HepG2 (cell line): Measurements from ENCODE around the gene ARHGEF10L. TPM values are rescaled to one million over a fixed set of nuclear protein-coding genes. Genes with fewer than 3 reads are reported as not detected.

ENCODE experiments used
- FOXC1 ChIP-seq: sonication (generic); formaldehyde crosslinking; IDR thresholded peaks from 2 replicates; pipeline ENCODE4 v1.8.0; 2022; ENCODE audit warnings: mild to moderate bottlenecking, missing genetic modification reagents, borderline replicate concordance
- GPN1 ChIP-seq: sonication (generic); formaldehyde crosslinking; IDR thresholded peaks from 2 replicates; pipeline ENCODE4 v1.5.1; 2020; ENCODE audit warnings: missing genetic modification reagents, borderline replicate concordance
- HMGXB3 ChIP-seq: sonication (generic); formaldehyde crosslinking; IDR thresholded peaks from 2 replicates; pipeline ENCODE4 v1.4.0; 2020; ENCODE audit warnings: missing genetic modification reagents, borderline replicate concordance
- ISL2 ChIP-seq: sonication (generic); formaldehyde crosslinking; IDR thresholded peaks from 2 replicates; pipeline ENCODE4 v1.5.0; 2020; ENCODE audit warnings: missing genetic modification reagents
- KDM1A ChIP-seq: IDR thresholded peaks from 2 replicates; pipeline ENCODE4 v1.6.1; 2016; ENCODE audit warnings: missing compliant biosample characterization
- MNT ChIP-seq: fragments of 450-650 bp; IDR thresholded peaks from 2 replicates; pipeline ENCODE4 v1.6.1; 2016
- PHF5A ChIP-seq: IDR thresholded peaks from one replicate; pipeline ENCODE4 v1.6.1; 2018; ENCODE audit warnings: low read depth, missing genetic modification reagents; ENCODE audit not compliant: unreplicated experiment
- RFX5 ChIP-seq: IDR thresholded peaks from 2 replicates; pipeline ENCODE4 v1.6.1; 2011; ENCODE audit warnings: low read depth, low read length, improper control_type of control experiment
- RFXAP ChIP-seq: sonication (generic); formaldehyde crosslinking; IDR thresholded peaks from 2 replicates; pipeline ENCODE4 v1.4.0; 2020; ENCODE audit warnings: missing genetic modification reagents, borderline replicate concordance
- TP53 ChIP-seq: sonication (generic); formaldehyde crosslinking; conservative IDR thresholded peaks from 2 replicates; pipeline ENCODE4 v1.4.0; 2020; ENCODE audit warnings: missing genetic modification reagents
- ZBTB46 ChIP-seq: sonication (generic); formaldehyde crosslinking; IDR thresholded peaks from 2 replicates; pipeline ENCODE4 v1.4.0; 2020; ENCODE audit warnings: mild to moderate bottlenecking, missing genetic modification reagents, borderline replicate concordance
- ZNF292 ChIP-seq: sonication (generic); formaldehyde crosslinking; IDR thresholded peaks from 2 replicates; pipeline ENCODE4 v1.8.1; 2022; ENCODE audit warnings: mild to moderate bottlenecking, low read depth, missing genetic modification reagents, borderline replicate concordance
- ZNF430 ChIP-seq: sonication (generic); formaldehyde crosslinking; IDR thresholded peaks from 2 replicates; pipeline ENCODE4 v1.9.0; 2021; ENCODE audit warnings: mild to moderate bottlenecking, missing genetic modification reagents
- ZNF546 ChIP-seq: sonication (generic); formaldehyde crosslinking; conservative IDR thresholded peaks from 2 replicates; pipeline ENCODE4 v1.8.1; 2023; ENCODE audit warnings: mild to moderate bottlenecking, missing genetic modification reagents
- polyA plus RNA-seq, 8 experiments: library from polyadenylated mRNA; depleted of rRNA in 3 of 8; stranded (reverse) in 7 of 8; unstranded in 1 of 8; fragments of >200 nt; fragmentation: Illumina TruSeq in 4 of 8; extraction: Trizol in 4 of 8; gene quantifications; 2 replicates each; pipeline versions ENCODE4 v1.2.1 to v1.2.3, GENCODE V29; 2011 to 2016; ENCODE audit warnings: low read depth in 4 of 8, missing spikeins in 1 of 8, mixed read lengths in 1 of 8; ENCODE audit not compliant: insufficient read depth in 1 of 8
- total RNA-seq, 5 experiments: library from RNA; depleted of rRNA; stranded (reverse); fragments of >200 nt; fragmentation: Illumina TruSeq; extraction: Trizol; gene quantifications; 2 replicates each; pipeline ENCODE4 v1.2.3, GENCODE V29; 2016; ENCODE audit warnings: low read depth in 1 of 5
- TF ChIP-seq, protein P1 (sequence below): sonication (generic); formaldehyde crosslinking; IDR thresholded peaks from 2 replicates; pipeline ENCODE4 v1.8.0; 2022; ENCODE audit warnings: mild to moderate bottlenecking, missing genetic modification reagents, borderline replicate concordance
- TF ChIP-seq, protein P2 (sequence below): sonication (generic); formaldehyde crosslinking; IDR thresholded peaks from 2 replicates; pipeline ENCODE4 v1.9.0; 2021; ENCODE audit warnings: missing genetic modification reagents, mild to moderate bottlenecking, borderline replicate concordance

Gene ARHGEF10L
- total and polyA plus RNA-seq, 2 of the 13 experiments (the other 11 are each of a cell fraction or from before 2014, with no cell fraction given) = 46.5 to 78.3 TPM

DNA sequence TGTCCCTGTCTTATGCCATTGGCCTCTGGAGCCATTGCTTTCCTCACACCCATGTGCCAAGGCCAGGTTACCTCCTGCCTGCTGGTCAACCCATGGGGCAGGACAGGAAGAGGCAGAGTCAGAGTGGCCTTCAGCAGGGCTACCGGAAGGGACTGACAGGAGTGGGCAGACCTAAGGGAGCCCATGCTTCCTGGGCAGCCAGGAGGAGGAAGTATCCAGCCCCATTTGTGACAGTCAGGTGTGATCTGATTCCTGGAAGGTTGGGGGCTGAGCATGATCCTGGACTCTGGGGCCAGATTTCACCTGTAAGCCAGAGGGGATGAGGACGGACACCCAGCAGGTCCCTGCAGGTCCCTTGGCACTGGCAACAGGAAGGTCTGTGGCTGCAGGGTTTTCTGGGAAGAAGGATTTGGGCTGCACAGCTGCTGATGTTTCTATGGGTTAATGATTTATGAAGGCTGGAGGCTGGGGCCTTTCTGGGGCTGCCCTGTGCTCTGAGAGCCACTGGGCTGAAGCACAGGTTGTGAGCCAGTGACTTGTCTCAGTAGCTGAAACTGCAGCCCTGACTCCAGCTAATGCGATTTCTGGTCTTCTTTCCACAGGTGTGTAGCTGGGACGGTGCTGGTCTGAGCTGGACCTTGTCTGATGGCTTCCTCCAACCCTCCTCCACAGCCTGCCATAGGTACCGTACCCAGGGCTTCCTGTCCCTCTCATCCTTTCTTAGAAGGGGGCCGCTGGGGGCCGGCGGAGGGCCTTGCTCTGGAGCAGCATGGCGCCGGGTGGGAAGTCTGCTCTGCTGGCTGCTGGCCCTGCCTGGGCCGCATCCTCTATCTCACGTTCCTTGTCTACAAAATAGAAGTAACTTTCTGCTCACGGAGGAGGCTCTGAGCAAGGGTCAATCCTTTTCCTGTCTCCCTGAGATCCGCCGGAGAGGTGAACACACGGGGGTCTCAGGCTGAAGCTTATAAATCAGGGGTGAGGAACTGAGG lies 40.7 kb downstream of the ARHGEF10L start (continued):
- no peak for TF ChIP-seq ZBTB46 (CRISPR knock-in tag)
- TF ChIP-seq ZNF546 (CRISPR knock-in tag) = 0 out of 2 replicates have a peak, but pooled peaks have one; percentile 50
- peak; percentile 64 for TF ChIP-seq RFXAP (CRISPR knock-in tag)
- TF ChIP-seq RFX5 = no peak
- peak; percentile 18; the same call in 1 of the 2 replicates for TF ChIP-seq FOXC1 (CRISPR knock-in tag)
- TF ChIP-seq, protein P1, sequence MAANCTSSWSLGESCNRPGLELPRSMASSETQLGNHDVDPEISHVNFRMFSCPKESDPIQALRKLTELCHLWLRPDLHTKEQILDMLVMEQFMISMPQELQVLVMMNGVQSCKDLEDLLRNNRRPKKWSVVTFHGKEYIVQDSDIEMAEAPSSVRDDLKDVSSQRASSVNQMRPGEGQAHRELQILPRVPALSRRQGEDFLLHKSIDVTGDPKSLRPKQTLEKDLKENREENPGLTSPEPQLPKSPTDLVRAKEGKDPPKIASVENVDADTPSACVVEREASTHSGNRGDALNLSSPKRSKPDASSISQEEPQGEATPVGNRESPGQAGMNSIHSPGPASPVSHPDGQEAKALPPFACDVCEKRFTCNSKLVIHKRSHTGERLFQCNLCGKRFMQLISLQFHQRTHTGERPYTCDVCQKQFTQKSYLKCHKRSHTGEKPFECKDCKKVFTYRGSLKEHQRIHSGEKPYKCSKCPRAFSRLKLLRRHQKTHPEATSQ = 0 out of 2 replicates have a peak, but pooled peaks have one; percentile 59
- peak; percentile 76; the same call in 1 of the 2 replicates for TF ChIP-seq ZNF292 (CRISPR knock-in tag)
- TF ChIP-seq GPN1 (CRISPR knock-in tag) = no peak
- TF ChIP-seq ISL2 (CRISPR knock-in tag) = peak; percentile 75; the same call in 1 of the 2 replicates
- peak; percentile 31; the same call in 1 of the 2 replicates for TF ChIP-seq ZNF430 (CRISPR knock-in tag)
- TF ChIP-seq PHF5A (CRISPR knock-in tag) = peak; percentile 28
- no peak; the same call in 1 of the 2 replicates for TF ChIP-seq TP53 (CRISPR knock-in tag)
- TF ChIP-seq, protein P2, sequence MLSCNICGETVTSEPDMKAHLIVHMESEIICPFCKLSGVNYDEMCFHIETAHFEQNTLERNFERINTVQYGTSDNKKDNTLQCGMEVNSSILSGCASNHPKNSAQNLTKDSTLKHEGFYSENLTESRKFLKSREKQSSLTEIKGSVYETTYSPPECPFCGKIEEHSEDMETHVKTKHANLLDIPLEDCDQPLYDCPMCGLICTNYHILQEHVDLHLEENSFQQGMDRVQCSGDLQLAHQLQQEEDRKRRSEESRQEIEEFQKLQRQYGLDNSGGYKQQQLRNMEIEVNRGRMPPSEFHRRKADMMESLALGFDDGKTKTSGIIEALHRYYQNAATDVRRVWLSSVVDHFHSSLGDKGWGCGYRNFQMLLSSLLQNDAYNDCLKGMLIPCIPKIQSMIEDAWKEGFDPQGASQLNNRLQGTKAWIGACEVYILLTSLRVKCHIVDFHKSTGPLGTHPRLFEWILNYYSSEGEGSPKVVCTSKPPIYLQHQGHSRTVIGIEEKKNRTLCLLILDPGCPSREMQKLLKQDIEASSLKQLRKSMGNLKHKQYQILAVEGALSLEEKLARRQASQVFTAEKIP = no peak
- TF ChIP-seq KDM1A = peak; percentile 71
- TF ChIP-seq MNT = no peak
- TF ChIP-seq HMGXB3 (CRISPR knock-in tag) = peak; percentile 49; the same call in 1 of the 2 replicates
